ENCODE measurements around the gene CSAG2. TPM values are rescaled to one million over a fixed set of nuclear protein-coding genes. Genes with fewer than 3 reads are reported as not detected.
"Not testable (repeated sequence)": the region's sequence is repeated elsewhere in the genome, so short reads cannot be mapped to it uniquely, and the experiment has no call there.

CSAG2 gene
- total and polyA plus RNA-seq, 2 donors from 2014 or later = not detected

DNA sequence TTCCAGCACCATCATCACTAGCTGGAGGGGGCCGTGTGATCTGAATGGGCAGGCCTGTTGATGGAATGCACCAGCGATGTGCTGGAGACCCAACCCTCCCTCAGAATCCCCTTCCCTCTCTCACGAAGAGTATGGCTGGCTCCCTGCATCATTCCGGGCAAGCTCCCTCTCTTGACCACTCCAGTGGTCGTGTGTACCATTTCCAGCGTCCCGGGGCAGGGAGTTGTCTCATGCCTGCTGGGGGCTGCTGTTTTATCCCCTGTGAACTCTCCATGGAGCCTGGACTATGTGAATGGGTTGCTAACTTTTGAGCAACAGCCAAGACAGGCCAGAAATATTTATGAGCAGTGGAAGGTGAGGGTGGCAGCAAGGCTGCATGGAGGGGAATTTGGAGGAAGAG, 16.3 kb upstream of the CSAG2 start:
- peak in 1 of 5 donors; percentile 34 for DNase-seq
- TF ChIP-seq, protein P1, sequence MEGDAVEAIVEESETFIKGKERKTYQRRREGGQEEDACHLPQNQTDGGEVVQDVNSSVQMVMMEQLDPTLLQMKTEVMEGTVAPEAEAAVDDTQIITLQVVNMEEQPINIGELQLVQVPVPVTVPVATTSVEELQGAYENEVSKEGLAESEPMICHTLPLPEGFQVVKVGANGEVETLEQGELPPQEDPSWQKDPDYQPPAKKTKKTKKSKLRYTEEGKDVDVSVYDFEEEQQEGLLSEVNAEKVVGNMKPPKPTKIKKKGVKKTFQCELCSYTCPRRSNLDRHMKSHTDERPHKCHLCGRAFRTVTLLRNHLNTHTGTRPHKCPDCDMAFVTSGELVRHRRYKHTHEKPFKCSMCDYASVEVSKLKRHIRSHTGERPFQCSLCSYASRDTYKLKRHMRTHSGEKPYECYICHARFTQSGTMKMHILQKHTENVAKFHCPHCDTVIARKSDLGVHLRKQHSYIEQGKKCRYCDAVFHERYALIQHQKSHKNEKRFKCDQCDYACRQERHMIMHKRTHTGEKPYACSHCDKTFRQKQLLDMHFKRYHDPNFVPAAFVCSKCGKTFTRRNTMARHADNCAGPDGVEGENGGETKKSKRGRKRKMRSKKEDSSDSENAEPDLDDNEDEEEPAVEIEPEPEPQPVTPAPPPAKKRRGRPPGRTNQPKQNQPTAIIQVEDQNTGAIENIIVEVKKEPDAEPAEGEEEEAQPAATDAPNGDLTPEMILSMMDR (IDR thresholded peaks at IDR 0.05; ENCODE audit: borderline replicate concordance, extremely low read depth, insufficient read depth) = no peak
- Histone ChIP-seq H3K27ac (ENCODE audit: low read depth in 2 of 2, low read length in 2 of 2) (no peak overlapping the region), H3K9me3 (ENCODE audit: control insufficient read depth in 2 of 3, insufficient read depth in 1 of 3, low read length in 3 of 3) (no peaks in the 10 kb centered on the region), H3K4me3 (ENCODE audit: low read length in 3 of 3) (no peak overlapping the region), H3K36me3 (ENCODE audit: control insufficient read depth in 2 of 3, insufficient read depth in 3 of 3, low read length in 3 of 3) (no peaks in the 10 kb centered on the region), H3K9ac (ENCODE audit: low read length in 3 of 3) (no peak overlapping the region), H3K27me3 (ENCODE audit: control insufficient read depth, insufficient read depth, low read length) (no peaks in the 10 kb centered on the region), H3K4me1 (ENCODE audit: control insufficient read depth in 2 of 3, insufficient read depth in 2 of 3, low read depth in 1 of 3, low read length in 3 of 3) (no peaks in the 10 kb centered on the region)
- no peak for FAIRE-seq
- intact Hi-C loops (cut with DNase I) = no loop called here

DNA sequence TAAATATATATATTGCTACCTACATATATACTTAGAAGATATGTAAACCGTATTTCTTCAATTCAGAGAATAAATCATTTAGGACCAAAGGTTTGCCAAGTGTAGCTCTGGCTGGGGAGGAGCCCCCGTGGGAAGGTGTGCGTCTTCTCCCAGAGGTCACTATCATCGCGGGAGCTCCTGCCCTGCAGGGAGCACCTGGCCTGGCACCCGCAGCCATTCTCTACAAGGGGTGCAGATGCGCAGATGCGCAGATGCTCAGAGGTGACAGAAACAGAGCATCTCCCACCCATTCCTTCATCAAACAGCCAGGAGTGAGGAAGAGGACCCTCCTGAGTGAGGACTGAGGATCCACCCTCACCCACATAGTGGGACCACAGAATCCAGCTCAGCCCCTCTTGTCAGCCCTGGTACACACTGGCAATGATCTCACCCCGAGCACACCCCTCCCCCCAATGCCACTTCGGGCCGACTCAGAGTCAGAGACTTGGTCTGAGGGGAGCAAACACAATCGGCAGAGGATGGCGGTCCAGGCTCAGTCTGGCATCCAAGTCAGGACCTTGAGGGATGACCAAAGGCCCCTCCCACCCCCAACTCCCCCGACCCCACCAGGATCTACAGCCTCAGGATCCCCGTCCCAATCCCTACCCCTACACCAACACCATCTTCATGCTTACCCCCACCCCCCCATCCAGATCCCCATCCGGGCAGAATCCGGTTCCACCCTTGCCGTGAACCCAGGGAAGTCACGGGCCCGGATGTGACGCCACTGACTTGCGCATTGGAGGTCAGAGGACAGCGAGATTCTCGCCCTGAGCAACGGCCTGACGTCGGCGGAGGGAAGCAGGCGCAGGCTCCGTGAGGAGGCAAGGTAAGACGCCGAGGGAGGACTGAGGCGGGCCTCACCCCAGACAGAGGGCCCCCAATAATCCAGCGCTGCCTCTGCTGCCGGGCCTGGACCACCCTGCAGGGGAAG, 5.0 kb upstream of the CSAG2 start, which contains the start of gene MAGEA2B:
Gene MAGEA2B (plus strand): TSS at position 814 of the 973 bp plus-strand sequence. CDS start 2,479 bp downstream, outside the sequence.
- FAIRE-seq; H3K9ac ChIP-seq (ENCODE audit: low read length in 3 of 3); H3K4me1 ChIP-seq (ENCODE audit: control insufficient read depth in 2 of 3, insufficient read depth in 2 of 3, low read depth in 1 of 3, low read length in 3 of 3); H3K27ac ChIP-seq (ENCODE audit: low read depth in 2 of 2, low read length in 2 of 2); intact Hi-C loops (cut with DNase I); H3K9me3 ChIP-seq (ENCODE audit: control insufficient read depth in 2 of 3, insufficient read depth in 1 of 3, low read length in 3 of 3); H3K36me3 ChIP-seq (ENCODE audit: control insufficient read depth in 2 of 3, insufficient read depth in 3 of 3, low read length in 3 of 3); H3K27me3 ChIP-seq (ENCODE audit: control insufficient read depth, insufficient read depth, low read length); DNase-seq; H3K4me3 ChIP-seq (ENCODE audit: low read length in 3 of 3): not testable (repeated sequence)

DNA sequence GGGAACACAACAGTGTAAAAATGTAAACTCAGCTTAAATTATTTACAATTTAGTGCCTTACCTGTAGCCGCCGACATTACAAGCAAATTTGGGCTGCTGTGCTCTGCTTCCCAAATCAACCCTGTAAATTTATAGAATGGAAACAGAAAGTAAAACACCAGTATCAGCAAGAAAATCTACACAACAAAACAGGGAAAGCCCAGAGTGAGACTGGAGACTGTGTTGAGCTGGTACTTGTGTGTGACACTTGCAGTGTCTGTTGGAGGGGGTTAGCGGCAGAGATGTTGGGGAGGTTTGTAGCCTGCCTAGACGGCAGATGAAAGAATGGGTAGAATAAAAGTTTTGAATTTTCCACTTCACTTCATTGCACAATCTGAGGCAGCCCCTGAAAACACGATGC, 4.1 kb upstream of the CSAG2 start:
- H3K27me3 ChIP-seq (ENCODE audit: control insufficient read depth, insufficient read depth, low read length); H3K9me3 ChIP-seq (ENCODE audit: control insufficient read depth in 2 of 3, insufficient read depth in 1 of 3, low read length in 3 of 3); FAIRE-seq; H3K27ac ChIP-seq (ENCODE audit: low read depth in 2 of 2, low read length in 2 of 2); H3K4me1 ChIP-seq (ENCODE audit: control insufficient read depth in 2 of 3, insufficient read depth in 2 of 3, low read depth in 1 of 3, low read length in 3 of 3); H3K9ac ChIP-seq (ENCODE audit: low read length in 3 of 3); intact Hi-C loops (cut with DNase I); DNase-seq; H3K36me3 ChIP-seq (ENCODE audit: control insufficient read depth in 2 of 3, insufficient read depth in 3 of 3, low read length in 3 of 3); H3K4me3 ChIP-seq (ENCODE audit: low read length in 3 of 3): not testable (repeated sequence)

DNA sequence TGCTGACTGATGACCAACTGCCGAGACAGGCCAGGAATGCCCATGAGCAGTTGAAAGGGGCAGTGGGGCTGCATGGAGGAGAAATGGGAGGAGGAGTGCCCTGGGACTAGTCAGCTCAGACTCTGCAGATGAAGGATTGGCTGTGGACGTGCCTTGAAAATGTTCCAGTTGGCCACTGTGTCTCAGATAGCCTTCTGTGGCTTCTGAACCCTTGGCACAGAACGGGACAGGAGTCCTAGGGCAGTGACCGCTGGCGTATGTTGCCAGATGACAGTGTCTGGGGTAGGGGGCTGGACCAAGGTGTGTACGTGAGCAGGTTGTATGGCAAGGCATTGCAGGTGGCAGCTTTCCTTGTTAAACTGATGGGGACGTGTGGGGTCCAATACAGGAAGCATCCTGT, 2.6 kb downstream of the CSAG2 start:
- not testable (repeated sequence) for H3K4me1 ChIP-seq (ENCODE audit: control insufficient read depth in 2 of 3, insufficient read depth in 2 of 3, low read depth in 1 of 3, low read length in 3 of 3)

DNA sequence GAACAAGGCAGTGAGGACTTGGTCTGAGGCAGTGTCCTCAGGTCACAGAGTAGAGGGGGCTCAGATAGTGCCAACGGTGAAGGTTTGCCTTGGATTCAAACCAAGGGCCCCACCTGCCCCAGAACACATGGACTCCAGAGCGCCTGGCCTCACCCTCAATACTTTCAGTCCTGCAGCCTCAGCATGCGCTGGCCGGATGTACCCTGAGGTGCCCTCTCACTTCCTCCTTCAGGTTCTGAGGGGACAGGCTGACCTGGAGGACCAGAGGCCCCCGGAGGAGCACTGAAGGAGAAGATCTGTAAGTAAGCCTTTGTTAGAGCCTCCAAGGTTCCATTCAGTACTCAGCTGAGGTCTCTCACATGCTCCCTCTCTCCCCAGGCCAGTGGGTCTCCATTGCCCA, 8.7 kb downstream of the CSAG2 start:
- H3K27me3 ChIP-seq (ENCODE audit: control insufficient read depth, insufficient read depth, low read length); FAIRE-seq; H3K36me3 ChIP-seq (ENCODE audit: control insufficient read depth in 2 of 3, insufficient read depth in 3 of 3, low read length in 3 of 3); H3K9ac ChIP-seq (ENCODE audit: low read length in 3 of 3); H3K9me3 ChIP-seq (ENCODE audit: control insufficient read depth in 2 of 3, insufficient read depth in 1 of 3, low read length in 3 of 3); H3K27ac ChIP-seq (ENCODE audit: low read depth in 2 of 2, low read length in 2 of 2); H3K4me1 ChIP-seq (ENCODE audit: control insufficient read depth in 2 of 3, insufficient read depth in 2 of 3, low read depth in 1 of 3, low read length in 3 of 3); intact Hi-C loops (cut with DNase I); H3K4me3 ChIP-seq (ENCODE audit: low read length in 3 of 3): not testable (repeated sequence)
- DNase-seq = peak in 1 of 5 donors; percentile 15

More for the DNA sequence above, 2.6 kb downstream of the CSAG2 start:
- H3K4me3 ChIP-seq (ENCODE audit: low read length in 3 of 3); H3K9me3 ChIP-seq (ENCODE audit: control insufficient read depth in 2 of 3, insufficient read depth in 1 of 3, low read length in 3 of 3); H3K27ac ChIP-seq (ENCODE audit: low read depth in 2 of 2, low read length in 2 of 2); FAIRE-seq; H3K9ac ChIP-seq (ENCODE audit: low read length in 3 of 3); H3K36me3 ChIP-seq (ENCODE audit: control insufficient read depth in 2 of 3, insufficient read depth in 3 of 3, low read length in 3 of 3); DNase-seq; intact Hi-C loops (cut with DNase I); H3K27me3 ChIP-seq (ENCODE audit: control insufficient read depth, insufficient read depth, low read length): not testable (repeated sequence)

DNA sequence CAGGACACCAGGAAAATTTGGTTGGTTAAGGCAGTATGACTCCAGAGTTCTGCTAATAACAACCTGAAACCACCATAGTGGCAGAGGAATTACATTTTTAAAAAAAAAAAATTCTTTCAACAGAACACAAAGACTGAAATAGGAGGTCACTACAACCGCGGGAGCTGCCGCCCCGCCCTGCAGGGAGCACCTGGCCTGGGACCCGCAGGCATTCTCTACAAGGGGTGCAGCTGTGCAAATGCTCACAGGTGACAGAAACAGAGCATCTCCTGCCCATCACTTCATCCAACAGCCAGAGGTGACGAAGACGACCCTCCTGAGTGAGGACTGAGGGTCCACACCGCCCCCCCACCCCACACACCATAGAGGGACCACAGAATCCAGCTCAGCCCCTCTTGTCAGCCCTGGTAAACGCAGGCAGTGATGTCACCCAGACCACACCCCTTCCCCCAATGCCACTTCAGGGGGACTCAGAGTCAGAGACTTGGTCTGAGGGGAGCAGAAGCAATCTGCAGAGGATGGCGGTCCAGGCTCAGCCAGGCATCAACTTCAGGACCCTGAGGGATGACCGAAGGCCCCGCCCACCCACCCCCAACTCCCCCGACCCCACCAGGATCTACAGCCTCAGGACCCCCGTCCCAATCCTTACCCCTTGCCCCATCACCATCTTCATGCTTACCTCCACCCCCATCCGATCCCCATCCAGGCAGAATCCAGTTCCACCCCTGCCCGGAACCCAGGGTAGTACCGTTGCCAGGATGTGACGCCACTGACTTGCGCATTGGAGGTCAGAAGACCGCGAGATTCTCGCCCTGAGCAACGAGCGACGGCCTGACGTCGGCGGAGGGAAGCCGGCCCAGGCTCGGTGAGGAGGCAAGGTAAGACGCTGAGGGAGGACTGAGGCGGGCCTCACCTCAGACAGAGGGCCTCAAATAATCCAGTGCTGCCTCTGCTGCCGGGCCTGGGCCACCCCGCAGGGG, 10.8 kb downstream of the CSAG2 start, which contains the start of gene MAGEA3:
Gene MAGEA3 (plus strand): TSS at position 843 of the 980 bp plus-strand sequence. CDS start 2,039 bp downstream, outside the sequence.
- intact Hi-C loops (cut with DNase I); FAIRE-seq; H3K4me3 ChIP-seq (ENCODE audit: low read length in 3 of 3); H3K9me3 ChIP-seq (ENCODE audit: control insufficient read depth in 2 of 3, insufficient read depth in 1 of 3, low read length in 3 of 3); H3K36me3 ChIP-seq (ENCODE audit: control insufficient read depth in 2 of 3, insufficient read depth in 3 of 3, low read length in 3 of 3); H3K27ac ChIP-seq (ENCODE audit: low read depth in 2 of 2, low read length in 2 of 2); H3K4me1 ChIP-seq (ENCODE audit: control insufficient read depth in 2 of 3, insufficient read depth in 2 of 3, low read depth in 1 of 3, low read length in 3 of 3); H3K9ac ChIP-seq (ENCODE audit: low read length in 3 of 3); H3K27me3 ChIP-seq (ENCODE audit: control insufficient read depth, insufficient read depth, low read length): not testable (repeated sequence)
- peak in 1 of 5 donors; percentile 2 for DNase-seq

DNA sequence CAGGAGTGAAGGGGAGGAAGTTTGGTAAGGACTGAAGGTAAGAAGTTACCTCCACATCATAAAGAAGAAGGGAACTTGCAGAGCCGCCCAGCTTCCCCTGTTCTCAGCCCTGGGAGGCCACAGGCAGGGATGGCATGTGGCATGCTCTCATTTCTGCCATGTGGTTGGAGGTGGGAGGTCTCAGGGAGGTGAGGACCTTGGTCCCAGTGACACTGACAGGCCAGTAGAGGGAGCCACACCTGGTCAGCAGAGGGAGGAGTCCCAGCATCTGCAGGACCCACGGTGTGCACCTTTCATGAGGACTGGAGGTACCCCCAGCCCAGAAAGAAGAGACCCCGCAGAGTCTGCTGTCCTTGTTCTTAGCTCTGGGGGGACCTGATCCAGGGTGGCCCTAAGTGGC, 28.1 kb downstream of the CSAG2 start:
- H3K27ac ChIP-seq (ENCODE audit: low read depth in 2 of 2, low read length in 2 of 2); H3K4me1 ChIP-seq (ENCODE audit: control insufficient read depth in 2 of 3, insufficient read depth in 2 of 3, low read depth in 1 of 3, low read length in 3 of 3); H3K9me3 ChIP-seq (ENCODE audit: control insufficient read depth in 2 of 3, insufficient read depth in 1 of 3, low read length in 3 of 3); H3K36me3 ChIP-seq (ENCODE audit: control insufficient read depth in 2 of 3, insufficient read depth in 3 of 3, low read length in 3 of 3); H3K4me3 ChIP-seq (ENCODE audit: low read length in 3 of 3); DNase-seq; intact Hi-C loops (cut with DNase I); H3K9ac ChIP-seq (ENCODE audit: low read length in 3 of 3); H3K27me3 ChIP-seq (ENCODE audit: control insufficient read depth, insufficient read depth, low read length): not testable (repeated sequence)
- peak; percentile 29 for FAIRE-seq
